K562 (cell line): ENCODE measurements around the gene NAA10. TPM values are rescaled to one million over a fixed set of nuclear protein-coding genes. Genes with fewer than 3 reads are reported as not detected.

Source experiments
- BRD9 ChIP-seq: fragments of 450-650 bp; IDR thresholded peaks from 2 replicates; pipeline ENCODE4 v1.6.1; 2018; ENCODE audit warnings: low read depth; ENCODE audit not compliant: partially characterized antibody
- CHD1 ChIP-seq: fragments of 200-600 bp; sonication (generic); IDR thresholded peaks from one replicate; pipeline ENCODE4 v1.6.1; 2012; ENCODE audit warnings: mild to moderate bottlenecking, moderate library complexity, low read length, inconsistent platforms
- CHD2 ChIP-seq: IDR thresholded peaks from 2 replicates; pipeline ENCODE4 v1.6.1; 2011; ENCODE audit warnings: low read depth, low read length
- E4F1 ChIP-seq: fragments of 250-450 bp; sonication (Bioruptor Pico); IDR thresholded peaks from 2 replicates; pipeline ENCODE4 v1.5.0; 2021; ENCODE audit warnings: mild to moderate bottlenecking, borderline replicate concordance
- EZH2 ChIP-seq: IDR thresholded peaks from 2 replicates; pipeline ENCODE4 v1.6.1; 2012; ENCODE audit warnings: low read depth, mild to moderate bottlenecking, inconsistent platforms, low read length, borderline replicate concordance
- FOXP4 ChIP-seq: sonication (generic); formaldehyde crosslinking; IDR thresholded peaks from 2 replicates; pipeline ENCODE4 v1.8.0; 2022; ENCODE audit warnings: mild to moderate bottlenecking, missing genetic modification reagents, borderline replicate concordance
- HNRNPL ChIP-seq: fragments of 200-400 bp; formaldehyde crosslinking; IDR thresholded peaks from 2 replicates; pipeline ENCODE4 v1.6.1; 2017; ENCODE audit warnings: low read depth, mild to moderate bottlenecking, low read length
- JUN ChIP-seq, 2 experiments: sonication (generic) in 1 of 2; formaldehyde crosslinking in 1 of 2; IDR thresholded peaks; 2 replicates each; pipeline versions ENCODE4 v1.6.1 to v1.8.0; 2012 to 2022; ENCODE audit warnings: borderline replicate concordance in 2 of 2, mild to moderate bottlenecking in 2 of 2, improper control_type of control experiment in 1 of 2, low read depth in 1 of 2, low read length in 1 of 2, missing genetic modification reagents in 1 of 2
- NCOR1 ChIP-seq: fragments of 450-650 bp; IDR thresholded peaks from 2 replicates; pipeline ENCODE4 v1.6.1; 2016; ENCODE audit warnings: mild to moderate bottlenecking, moderate library complexity
- PRDM10 ChIP-seq: fragments of 450-650 bp; IDR thresholded peaks from 2 replicates; pipeline ENCODE4 v1.6.1; 2018; ENCODE audit not compliant: partially characterized antibody
- PTTG1 ChIP-seq: fragments of 450-650 bp; IDR thresholded peaks from 2 replicates; pipeline ENCODE4 v1.6.1; 2016; ENCODE audit warnings: low read depth, mild to moderate bottlenecking, missing genetic modification characterization, missing compliant biosample characterization
- RCOR1 ChIP-seq, 2 experiments: IDR thresholded peaks; 2 replicates each; pipeline ENCODE4 v1.6.1; 2012; ENCODE audit warnings: low read depth in 2 of 2, low read length in 2 of 2, borderline replicate concordance in 1 of 2, improper control_type of control experiment in 1 of 2
- SNAPC5 ChIP-seq: fragments of 250-450 bp; sonication (Bioruptor Pico); IDR thresholded peaks from 2 replicates; pipeline ENCODE4 v1.8.0; 2021; ENCODE audit warnings: moderate library complexity, mild to moderate bottlenecking, inconsistent platforms
- TAF1 ChIP-seq: IDR thresholded peaks from 2 replicates; pipeline ENCODE4 v1.6.1; 2011; ENCODE audit warnings: mild to moderate bottlenecking, low read length, moderate library complexity; ENCODE audit not compliant: insufficient read depth, control insufficient read depth, severe bottlenecking; ENCODE audit errors: extremely low read depth
- VEZF1 ChIP-seq: fragments of 200-800 bp; sonication (Bioruptor generic); IDR thresholded peaks from 2 replicates; pipeline ENCODE4 v1.6.1; 2017; ENCODE audit warnings: missing genetic modification characterization, missing compliant biosample characterization
- ZNF75A ChIP-seq: fragments of 450-650 bp; formaldehyde crosslinking; IDR thresholded peaks from 2 replicates; pipeline ENCODE4 v1.4.0; 2020; ENCODE audit warnings: mild to moderate bottlenecking
- polyA plus RNA-seq, 8 experiments: library from polyadenylated mRNA; depleted of rRNA in 4 of 8; stranded (reverse) in 5 of 8; unstranded in 3 of 8; fragments of >200 nt; fragmentation: Nextera tagmentation in 2 of 8; fragmentation: Illumina TruSeq in 1 of 8; extraction: Ambion mirVana in 2 of 8; extraction: Trizol in 1 of 8; gene quantifications; 2 replicates each; pipeline versions ENCODE4 v1.2.1 to v1.2.3, GENCODE V29; 2011 to 2014; ENCODE audit warnings: inconsistent platforms in 1 of 8, missing spikeins in 1 of 8
- total RNA-seq, 7 experiments: library from RNA; depleted of rRNA in 6 of 7; stranded (reverse); fragments of >200 nt in 6 of 7; fragmentation: Illumina TruSeq in 2 of 7; extraction: Trizol in 2 of 7; gene quantifications; 2 replicates each; pipeline versions ENCODE4 v1.2.1 to v1.2.3, GENCODE V29; 2011 to 2021; ENCODE audit warnings: low replicate concordance in 1 of 7

The NAA10 gene
- total and polyA plus RNA-seq, 9 of the 15 experiments (the other 6 are each of a cell fraction or from before 2014, with no cell fraction given), result 11.1 to 250 (median 134) TPM

- TF ChIP-seq FOXP4 (0 out of 2 replicates have a peak, but pooled peaks have one; percentile 7), PTTG1 (tag) (no peak), HNRNPL (no peak), SNAPC5 (CRISPR knock-in tag) (no peak), PRDM10 (no peak), EZH2 (no peak), JUN (IDR thresholded peaks at IDR 0.05; ENCODE audit: borderline replicate concordance, low read depth, low read length) (no peak), JUN (CRISPR knock-in tag; IDR thresholded peaks at IDR 0.05; ENCODE audit: borderline replicate concordance) (no peak), BRD9 (no peak), CHD1 (peak; percentile 79), ZNF75A (no peak), NCOR1 (no peak), RCOR1 (IDR thresholded peaks at IDR 0.05; ENCODE audit: borderline replicate concordance in 1 of 2, low read depth in 2 of 2, low read length in 2 of 2) (no peak), CHD2 (no peak), VEZF1 (CRISPR knock-in tag) (peak; percentile 66), E4F1 (CRISPR knock-in tag) (no peak), TAF1 (peak; percentile 14)
These were observed 7.8 kb downstream of the NAA10 start (continued) for GRCh38 chrX:153926858-153927671.
